Endothelial cell of umbilical vein (primary cell): Measurements from ENCODE around the gene PKP4.

ENCODE experiments used
- GATA2 ChIP-seq: IDR thresholded peaks from 2 replicates; pipeline ENCODE4 v1.7.0; 2011; ENCODE audit warnings: low read depth, mild to moderate bottlenecking, moderate library complexity, mixed read lengths, low read length; ENCODE audit not compliant: insufficient read length, insufficient read depth
- JUN ChIP-seq: IDR thresholded peaks from 2 replicates; pipeline ENCODE4 v1.6.1; 2011; ENCODE audit warnings: borderline replicate concordance, low read depth; ENCODE audit not compliant: insufficient read length, insufficient read depth
- MYC ChIP-seq: IDR thresholded peaks from one replicate; pipeline ENCODE4 v1.6.1; 2011; ENCODE audit warnings: mild to moderate bottlenecking, low read depth, low read length
- POLR2A ChIP-seq: IDR thresholded peaks from 2 replicates; pipeline ENCODE4 v1.6.1; 2012; ENCODE audit warnings: low read depth, mild to moderate bottlenecking, control low read depth, low read length
- POLR2AphosphoS5 ChIP-seq: IDR thresholded peaks from 2 replicates; pipeline ENCODE4 v1.6.1; 2012; ENCODE audit warnings: low read depth, mild to moderate bottlenecking, control low read depth, low read length, moderate library complexity; ENCODE audit not compliant: insufficient read depth
- TF ChIP-seq, protein P1 (sequence below), 2 donors: IDR thresholded peaks; 1 replicate in 1 of 2; 2 replicates in 1 of 2; pipeline ENCODE4 v1.5.1; 2011; ENCODE audit warnings: low read length in 2 of 2, mild to moderate bottlenecking in 2 of 2, moderate library complexity in 2 of 2, control low read depth in 1 of 2, inconsistent platforms in 1 of 2, low read depth in 1 of 2; ENCODE audit not compliant: insufficient read depth in 1 of 2; ENCODE audit errors: extremely low read depth in 1 of 2
- TF ChIP-seq, protein P2 (sequence below): IDR thresholded peaks from 2 replicates; pipeline ENCODE4 v1.6.1; 2011; ENCODE audit not compliant: insufficient read depth, insufficient read length

DNA sequence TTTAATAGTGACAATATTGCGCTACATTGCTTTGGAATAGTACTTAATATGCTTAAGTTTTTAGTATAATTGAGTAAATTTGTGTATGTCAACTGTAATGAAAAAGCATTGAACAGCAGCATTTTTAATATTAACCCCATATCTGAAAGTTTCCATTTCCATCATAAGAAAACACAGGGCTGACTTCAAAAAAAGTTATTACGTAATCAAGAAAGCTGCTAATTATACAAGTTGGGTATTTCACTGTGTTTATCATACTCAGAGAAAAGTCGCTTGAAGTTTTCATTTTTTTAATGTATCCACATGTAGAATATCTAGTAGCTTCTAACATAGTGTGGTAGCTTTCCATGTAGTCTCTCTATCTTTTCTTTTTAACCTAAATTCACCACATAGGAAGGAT, 146.5 kb downstream of the PKP4 start:
- TF ChIP-seq, protein P1, sequence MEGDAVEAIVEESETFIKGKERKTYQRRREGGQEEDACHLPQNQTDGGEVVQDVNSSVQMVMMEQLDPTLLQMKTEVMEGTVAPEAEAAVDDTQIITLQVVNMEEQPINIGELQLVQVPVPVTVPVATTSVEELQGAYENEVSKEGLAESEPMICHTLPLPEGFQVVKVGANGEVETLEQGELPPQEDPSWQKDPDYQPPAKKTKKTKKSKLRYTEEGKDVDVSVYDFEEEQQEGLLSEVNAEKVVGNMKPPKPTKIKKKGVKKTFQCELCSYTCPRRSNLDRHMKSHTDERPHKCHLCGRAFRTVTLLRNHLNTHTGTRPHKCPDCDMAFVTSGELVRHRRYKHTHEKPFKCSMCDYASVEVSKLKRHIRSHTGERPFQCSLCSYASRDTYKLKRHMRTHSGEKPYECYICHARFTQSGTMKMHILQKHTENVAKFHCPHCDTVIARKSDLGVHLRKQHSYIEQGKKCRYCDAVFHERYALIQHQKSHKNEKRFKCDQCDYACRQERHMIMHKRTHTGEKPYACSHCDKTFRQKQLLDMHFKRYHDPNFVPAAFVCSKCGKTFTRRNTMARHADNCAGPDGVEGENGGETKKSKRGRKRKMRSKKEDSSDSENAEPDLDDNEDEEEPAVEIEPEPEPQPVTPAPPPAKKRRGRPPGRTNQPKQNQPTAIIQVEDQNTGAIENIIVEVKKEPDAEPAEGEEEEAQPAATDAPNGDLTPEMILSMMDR (IDR thresholded peaks at IDR 0.05; ENCODE audit: extremely low read depth in 1 of 2, insufficient read depth in 1 of 2, low read depth in 1 of 2, low read length in 2 of 2) = no peak
- TF ChIP-seq JUN (no peak), POLR2A (no peak), POLR2AphosphoS5 (no peak), GATA2 (no peak), MYC (no peak)
- TF ChIP-seq, protein P2, sequence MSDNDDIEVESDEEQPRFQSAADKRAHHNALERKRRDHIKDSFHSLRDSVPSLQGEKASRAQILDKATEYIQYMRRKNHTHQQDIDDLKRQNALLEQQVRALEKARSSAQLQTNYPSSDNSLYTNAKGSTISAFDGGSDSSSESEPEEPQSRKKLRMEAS = no peak
